Common myeloid progenitor, CD34-positive (primary cell): Measurements from ENCODE around the gene MGMT.

Source experiments
- CTCF ChIA-PET: fragments of 350-600 bp; sonication (Branson Sonifier 250); formaldehyde crosslinking; loops from one replicate; lab custom pipeline; 2021; ENCODE audit warnings: antibody characterized with exemption; lab: Charles Lee
- POLR2A ChIA-PET: fragments of 350-600 bp; sonication (Branson Sonifier 250); formaldehyde crosslinking; loops from one replicate; lab custom pipeline; 2021; ENCODE audit warnings: antibody characterized with exemption; lab: Charles Lee
- DNase-seq, 3 donors: peaks; one replicate each; pipeline versions ENCODE4 v3.0.0 to v3.0.0-alpha.2; 2013
- H3K27ac ChIP-seq, 2 experiments: 1 replicate in 1 of 2; 2 replicates in 1 of 2; pipeline ENCODE4 v1.7.0; 2013; ENCODE audit warnings: inconsistent platforms in 2 of 2, low read length in 2 of 2, mild to moderate bottlenecking in 2 of 2, low read depth in 1 of 2, moderate library complexity in 1 of 2; ENCODE audit not compliant: severe bottlenecking in 2 of 2, insufficient read depth in 1 of 2, poor library complexity in 1 of 2
- H3K27me3 ChIP-seq, 5 experiments: replicated peaks in 2 of 5; 1 replicate in 3 of 5; 2 replicates in 2 of 5; pipeline versions ENCODE4 v1.6.1 to v1.7.0; 2013; ENCODE audit warnings: low read length in 4 of 5, mild to moderate bottlenecking in 2 of 5, moderate library complexity in 2 of 5, inconsistent platforms in 1 of 5; ENCODE audit not compliant: insufficient read depth in 5 of 5, control insufficient read depth in 4 of 5
- H3K36me3 ChIP-seq, 4 experiments: 1 replicate in 2 of 4; 2 replicates in 2 of 4; pipeline versions ENCODE4 v1.6.1 to v1.7.0; 2013; ENCODE audit warnings: low read length in 3 of 4, control low read depth in 1 of 4, mild to moderate bottlenecking in 1 of 4; ENCODE audit not compliant: control insufficient read depth in 4 of 4, insufficient read depth in 4 of 4
- H3K4me1 ChIP-seq, 4 experiments: 1 replicate in 3 of 4; 2 replicates in 1 of 4; pipeline versions ENCODE4 v1.6.1 to v1.7.1; 2013; ENCODE audit warnings: low read length in 3 of 4, mild to moderate bottlenecking in 3 of 4, control low read depth in 1 of 4, inconsistent platforms in 1 of 4, moderate library complexity in 1 of 4; ENCODE audit not compliant: control insufficient read depth in 4 of 4, insufficient read depth in 4 of 4; ENCODE audit errors: control extremely low read depth in 1 of 4
- H3K4me3 ChIP-seq, 7 experiments: 1 replicate in 4 of 7; 2 replicates in 3 of 7; pipeline versions ENCODE4 v1.5.1 to v1.7.0; 2013; ENCODE audit warnings: mild to moderate bottlenecking in 7 of 7, low read length in 6 of 7, moderate library complexity in 6 of 7, inconsistent platforms in 2 of 7, low read depth in 2 of 7, control low read depth in 1 of 7; ENCODE audit not compliant: insufficient read depth in 4 of 7, control insufficient read depth in 1 of 7; ENCODE audit errors: extremely low read depth in 1 of 7
- H3K9me3 ChIP-seq, 5 experiments: 1 replicate in 4 of 5; 2 replicates in 1 of 5; pipeline versions ENCODE4 v1.6.1 to v1.7.1; 2013; ENCODE audit warnings: low read length in 4 of 5, mild to moderate bottlenecking in 2 of 5, inconsistent platforms in 1 of 5, low read depth in 1 of 5, moderate library complexity in 1 of 5; ENCODE audit not compliant: control insufficient read depth in 4 of 5, insufficient read depth in 2 of 5; ENCODE audit errors: control extremely low read depth in 1 of 5
- WGBS: methylation state at CpG from one replicate; pipeline ENCODE4 v1.1.5; 2013; ENCODE audit not compliant: insufficient coverage; 5-methylcytosine and 5-hydroxymethylcytosine counted together

MGMT gene

GRCh38 chr10:129474642-129475041 lies 7.6 kb downstream of the MGMT start:
- Histone ChIP-seq H3K4me3 (no peak overlapping the region), H3K9me3 (peaks cover 0 to 5% (median 5%) of the 10 kb centered on the region in 5 experiments), H3K27me3 (no peaks in the 10 kb centered on the region), H3K4me1 (peaks cover 0 to 5% (median 0%) of the 10 kb centered on the region in 4 experiments), H3K27ac (no peak overlapping the region), H3K36me3 (peaks cover 4 to 23% (median 9%) of the 10 kb centered on the region in 4 experiments)
- ChIA-PET CTCF (no interaction called here), POLR2A (no interaction called here)
- DNase-seq = no peak
- 98% methylated on average over 9 of the region's 11 CpGs for WGBS

- WGBS = 98% methylated on average over 8 of the region's 8 CpGs
- peaks cover 2 to 15% (median 12%) of the 10 kb centered on the region in 5 experiments for H3K9me3 ChIP-seq
- H3K4me3 ChIP-seq = no peak overlapping the region
- H3K27ac ChIP-seq = no peak overlapping the region
- ChIA-PET CTCF (no interaction called here), POLR2A (no interaction called here)
- peaks cover 8 to 13% (median 11%) of the 10 kb centered on the region in 4 experiments for H3K36me3 ChIP-seq
- peaks cover 0 to 5% (median 0%) of the 10 kb centered on the region in 4 experiments for H3K4me1 ChIP-seq
- no peak for DNase-seq
- H3K27me3 ChIP-seq = no peaks in the 10 kb centered on the region
Observed at GRCh38 chr10:129476431-129476830, 9.4 kb downstream of the MGMT start.

DNA sequence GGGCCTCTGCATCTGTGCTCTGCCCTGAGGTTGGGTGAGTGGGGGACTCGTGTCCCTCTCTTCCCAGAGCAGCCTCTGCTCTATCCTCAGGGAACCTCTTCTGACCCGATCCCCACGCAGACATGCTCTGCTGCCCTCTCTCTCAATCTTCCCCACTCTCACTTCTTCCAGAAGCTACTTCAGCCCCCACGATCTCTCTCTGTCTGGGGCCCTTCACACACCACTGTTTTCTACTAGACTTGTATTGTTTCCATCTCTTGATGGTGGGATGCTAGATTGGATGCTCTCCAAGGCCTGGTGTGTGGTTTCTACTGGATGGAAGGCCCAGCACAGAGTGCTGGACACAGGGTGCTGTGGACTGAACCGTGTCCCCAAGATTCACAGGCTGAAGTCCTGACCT lies 10.0 kb downstream of the MGMT start:
- no peak overlapping the region for H3K4me3 ChIP-seq
- H3K27me3 ChIP-seq = no peaks in the 10 kb centered on the region
- ChIA-PET POLR2A (no interaction called here), CTCF (no interaction called here)
- no peak overlapping the region for H3K27ac ChIP-seq
- H3K4me1 ChIP-seq = peaks cover 0 to 5% (median 0%) of the 10 kb centered on the region in 4 experiments
- 94% methylated on average over 3 of the region's 5 CpGs for WGBS
- peaks cover 6 to 8% (median 7%) of the 10 kb centered on the region in 4 experiments for H3K36me3 ChIP-seq
- peaks cover 4 to 20% (median 12%) of the 10 kb centered on the region in 5 experiments for H3K9me3 ChIP-seq
- DNase-seq = no peak

GRCh38 chr10:129481641-129482040 lies 14.6 kb downstream of the MGMT start:
- H3K27me3 ChIP-seq = no peaks in the 10 kb centered on the region
- CTCF ChIA-PET = interaction anchor here (0.5 kb wide), 1 partner anchor 1466 kb away, joined by 3 read pairs; no protein-coding TSS in a partner anchor
- no peak for DNase-seq

DNA sequence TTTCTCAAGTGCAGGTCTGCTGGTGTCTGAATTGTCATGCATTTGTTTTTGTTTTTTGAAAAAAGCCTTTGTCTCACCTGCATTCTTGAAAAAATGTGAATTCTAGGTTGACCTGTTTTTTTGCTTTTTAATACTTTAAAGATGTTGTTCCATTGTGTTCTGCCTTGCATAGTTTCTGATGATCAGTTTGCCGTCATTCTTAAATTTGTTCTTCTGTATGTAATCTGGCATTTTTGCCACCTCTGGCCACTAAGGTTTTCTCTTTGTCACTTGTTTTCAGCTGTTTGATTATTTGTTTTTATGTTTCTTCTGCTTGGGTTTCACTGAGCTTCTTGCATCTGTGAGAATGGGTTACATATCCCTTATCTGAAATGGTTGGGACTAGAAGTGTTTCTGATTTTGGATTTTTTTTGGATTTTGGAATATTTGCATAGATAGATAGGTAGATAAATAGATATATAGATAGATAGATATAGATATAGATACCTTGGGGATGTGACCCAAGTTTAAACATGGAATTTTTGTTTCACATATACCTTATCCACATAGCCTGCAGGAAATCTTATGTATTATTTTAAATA lies 16.5 kb downstream of the MGMT start:
- CTCF ChIA-PET = no interaction called here
- Histone ChIP-seq H3K9me3 (peaks cover 17 to 68% (median 24%) of the 10 kb centered on the region in 5 experiments), H3K4me1 (no peaks in the 10 kb centered on the region), H3K4me3 (no peak overlapping the region), H3K27me3 (no peaks in the 10 kb centered on the region), H3K27ac (no peak overlapping the region), H3K36me3 (peaks cover 0 to 6% (median 4%) of the 10 kb centered on the region in 4 experiments)
- peak in 2 of 3 donors; percentile 41 to 60 for DNase-seq
- 100% methylated on average over 1 of the region's 1 CpG for WGBS
- POLR2A ChIA-PET = no interaction called here

More at GRCh38 chr10:129481641-129482040, 14.6 kb downstream of the MGMT start:
- Histone ChIP-seq H3K4me1 (no peaks in the 10 kb centered on the region), H3K27ac (no peak overlapping the region), H3K9me3 (peaks cover 17 to 56% (median 26%) of the 10 kb centered on the region in 5 experiments), H3K4me3 (no peak overlapping the region), H3K36me3 (peaks cover 0 to 8% (median 7%) of the 10 kb centered on the region in 4 experiments)
- WGBS = no CpG with 5 or more reads among the region's 1 CpG
- POLR2A ChIA-PET = no interaction called here

- Histone ChIP-seq H3K4me1 (no peaks in the 10 kb centered on the region), H3K27me3 (no peaks in the 10 kb centered on the region), H3K36me3 (no peaks in the 10 kb centered on the region), H3K4me3 (no peak overlapping the region), H3K9me3 (peaks cover 16 to 69% (median 26%) of the 10 kb centered on the region in 5 experiments), H3K27ac (no peak overlapping the region)
- WGBS = 100% methylated on average over 1 of the region's 3 CpGs
- CTCF ChIA-PET = no interaction called here
- no peak for DNase-seq
- POLR2A ChIA-PET = no interaction called here
Observed at GRCh38 chr10:129486805-129487204, 19.8 kb downstream of the MGMT start.

- H3K4me3 ChIP-seq = no peak overlapping the region
- H3K36me3 ChIP-seq = peaks cover 0 to 6% (median 3%) of the 10 kb centered on the region in 4 experiments
- no peaks in the 10 kb centered on the region for H3K4me1 ChIP-seq
- WGBS = 90% methylated on average over 2 of the region's 5 CpGs
- peak; percentile 38 to 74 (median 64) for DNase-seq
- ChIA-PET POLR2A (no interaction called here), CTCF (interaction anchor here (0.5 kb wide), 1 partner anchor 171 kb away, joined by 3 read pairs; no protein-coding TSS in a partner anchor)
- H3K27ac ChIP-seq = no peak overlapping the region
- H3K9me3 ChIP-seq = peaks cover 3 to 61% (median 21%) of the 10 kb centered on the region in 5 experiments
- H3K27me3 ChIP-seq = no peaks in the 10 kb centered on the region
Observed at GRCh38 chr10:129491123-129491734, 24.2 kb downstream of the MGMT start.
